OCI-LY1 (cell line): ENCODE results near the gene ALLC.

Experiments
- EZH2 ChIP-seq: fragments of 200-600 bp; sonication (generic), shearing (Covaris generic); IDR thresholded peaks from 2 replicates; pipeline ENCODE4 v1.8.0; 2017; ENCODE audit warnings: borderline replicate concordance, mixed run types, mild to moderate bottlenecking, antibody characterized with exemption, low read length, moderate library complexity, mixed read lengths
- TF ChIP-seq, protein P1 (sequence below): fragments of 200-600 bp; sonication (generic), shearing (Covaris generic); IDR thresholded peaks from 2 replicates; pipeline ENCODE4 v1.5.1; 2017; ENCODE audit warnings: mild to moderate bottlenecking, antibody characterized with exemption, low read length, moderate library complexity, mixed read lengths

DNA sequence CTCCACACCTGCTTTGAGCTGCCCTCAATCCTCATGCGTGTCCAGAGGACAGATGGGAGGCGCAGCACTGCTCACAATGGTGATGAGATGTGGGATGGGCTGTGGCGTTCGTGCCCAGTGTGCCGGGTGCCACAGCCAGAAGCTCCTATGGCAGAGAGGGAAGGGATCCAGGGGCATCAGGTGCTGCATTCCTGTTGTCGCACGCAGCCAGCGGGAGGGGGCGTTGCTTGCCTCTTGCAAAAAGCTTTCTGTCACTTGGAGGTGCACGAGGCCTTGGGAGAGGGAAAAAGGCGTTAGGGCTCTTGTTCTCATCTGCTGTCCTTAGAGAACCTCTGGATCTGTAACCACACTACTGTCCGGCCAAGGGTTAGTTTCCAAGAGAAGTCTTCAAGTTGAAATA lies 29.2 kb upstream of the ALLC start:
- TF ChIP-seq, protein P1, sequence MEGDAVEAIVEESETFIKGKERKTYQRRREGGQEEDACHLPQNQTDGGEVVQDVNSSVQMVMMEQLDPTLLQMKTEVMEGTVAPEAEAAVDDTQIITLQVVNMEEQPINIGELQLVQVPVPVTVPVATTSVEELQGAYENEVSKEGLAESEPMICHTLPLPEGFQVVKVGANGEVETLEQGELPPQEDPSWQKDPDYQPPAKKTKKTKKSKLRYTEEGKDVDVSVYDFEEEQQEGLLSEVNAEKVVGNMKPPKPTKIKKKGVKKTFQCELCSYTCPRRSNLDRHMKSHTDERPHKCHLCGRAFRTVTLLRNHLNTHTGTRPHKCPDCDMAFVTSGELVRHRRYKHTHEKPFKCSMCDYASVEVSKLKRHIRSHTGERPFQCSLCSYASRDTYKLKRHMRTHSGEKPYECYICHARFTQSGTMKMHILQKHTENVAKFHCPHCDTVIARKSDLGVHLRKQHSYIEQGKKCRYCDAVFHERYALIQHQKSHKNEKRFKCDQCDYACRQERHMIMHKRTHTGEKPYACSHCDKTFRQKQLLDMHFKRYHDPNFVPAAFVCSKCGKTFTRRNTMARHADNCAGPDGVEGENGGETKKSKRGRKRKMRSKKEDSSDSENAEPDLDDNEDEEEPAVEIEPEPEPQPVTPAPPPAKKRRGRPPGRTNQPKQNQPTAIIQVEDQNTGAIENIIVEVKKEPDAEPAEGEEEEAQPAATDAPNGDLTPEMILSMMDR = peak; percentile 49; the same call in 1 of the 2 replicates
- no peak for TF ChIP-seq EZH2
